Breast epithelium (tissue), 3 donors: Measurements from ENCODE around the gene ZNF236.

Source experiments
- POLR2A ChIP-seq: fragments of 450-650 bp; IDR thresholded peaks from one replicate; pipeline ENCODE4 v1.6.1; 2016; ENCODE audit warnings: antibody characterized with exemption, mild to moderate bottlenecking, moderate library complexity
- POLR2AphosphoS5 ChIP-seq, 3 donors: sonication (generic); formaldehyde crosslinking; IDR thresholded peaks; one replicate each; pipeline ENCODE4 v1.6.1; 2017; ENCODE audit warnings: antibody characterized with exemption in 3 of 3

- TF ChIP-seq POLR2A: no peak
- no peak for TF ChIP-seq POLR2AphosphoS5 (IDR thresholded peaks at IDR 0.05)
Measured at GRCh38 chr18:76956648-76957047, 134.3 kb downstream of the ZNF236 start.
